ENCODE measurements around the gene PRRC2C.
"Not testable (repeated sequence)": the region's sequence is repeated elsewhere in the genome, so short reads cannot be mapped to it uniquely, and the experiment has no call there.

Gene PRRC2C

GRCh38 chr1:171500803-171501202 lies 15.5 kb downstream of the PRRC2C start:
- DNase-seq (ENCODE audit: low spot score) = no peak

- DNase-seq (ENCODE audit: low spot score) = no peak
These were observed 16.1 kb downstream of the PRRC2C start for GRCh38 chr1:171501305-171502024.

- no peak for DNase-seq (ENCODE audit: low spot score)
These were observed 21.4 kb downstream of the PRRC2C start for GRCh38 chr1:171506525-171507304.

GRCh38 chr1:171507435-171507834 lies 22.1 kb downstream of the PRRC2C start:
- no peak for DNase-seq (ENCODE audit: low spot score)

- no peak for DNase-seq (ENCODE audit: low spot score)
These were observed 23.9 kb downstream of the PRRC2C start for GRCh38 chr1:171509191-171509590.

GRCh38 chr1:171513743-171514142 lies 28.4 kb downstream of the PRRC2C start:
- DNase-seq (ENCODE audit: low spot score) = no peak

GRCh38 chr1:171515299-171515698 lies 30.0 kb downstream of the PRRC2C start:
- DNase-seq (ENCODE audit: low spot score) = no peak

- no peak for DNase-seq (ENCODE audit: low spot score)
These were observed 30.4 kb downstream of the PRRC2C start for GRCh38 chr1:171515741-171516140.

GRCh38 chr1:171521567-171521966 lies 36.2 kb downstream of the PRRC2C start:
- DNase-seq (ENCODE audit: low spot score) = no peak

GRCh38 chr1:171530676-171531075 lies 45.3 kb downstream of the PRRC2C start:
- no peak for DNase-seq (ENCODE audit: low spot score)

- DNase-seq (ENCODE audit: low spot score) = no peak
These were observed 47.2 kb downstream of the PRRC2C start for GRCh38 chr1:171532520-171532919.

GRCh38 chr1:171545523-171545922 lies 60.2 kb downstream of the PRRC2C start:
- DNase-seq (ENCODE audit: low spot score) = no peak

GRCh38 chr1:171550050-171550449 lies 64.7 kb downstream of the PRRC2C start:
- no peak for DNase-seq (ENCODE audit: low spot score)

- not testable (repeated sequence) for DNase-seq (ENCODE audit: low spot score)
These were observed 65.3 kb downstream of the PRRC2C start for GRCh38 chr1:171550598-171551100.

GRCh38 chr1:171553960-171554359 lies 68.6 kb downstream of the PRRC2C start:
- DNase-seq (ENCODE audit: low spot score) = peak; percentile 32

GRCh38 chr1:171563675-171564074 lies 78.3 kb downstream of the PRRC2C start:
- DNase-seq (ENCODE audit: low spot score) = no peak

- DNase-seq (ENCODE audit: low spot score) = no peak
These were observed 81.1 kb downstream of the PRRC2C start for GRCh38 chr1:171566467-171566866.

GRCh38 chr1:171570295-171570694 lies 85.0 kb downstream of the PRRC2C start:
- DNase-seq (ENCODE audit: low spot score) = no peak

GRCh38 chr1:171576144-171576543 lies 90.8 kb downstream of the PRRC2C start:
- DNase-seq (ENCODE audit: low spot score) = no peak

- no peak for DNase-seq (ENCODE audit: low spot score)
These were observed 95.9 kb downstream of the PRRC2C start for GRCh38 chr1:171581226-171581625.

- no peak for DNase-seq (ENCODE audit: low spot score)
These were observed 96.4 kb downstream of the PRRC2C start for GRCh38 chr1:171581766-171582165.

GRCh38 chr1:171582589-171582988 lies 97.3 kb downstream of the PRRC2C start:
- DNase-seq (ENCODE audit: low spot score) = no peak

GRCh38 chr1:171583591-171584201 lies 98.4 kb downstream of the PRRC2C start:
- no peak for DNase-seq (ENCODE audit: low spot score)
